Measurements from ENCODE around the gene RPL39. TPM values are rescaled to one million over a fixed set of nuclear protein-coding genes. Genes with fewer than 3 reads are reported as not detected.

Gene RPL39
- total RNA-seq, 4 donors from 2014 or later, result 2,139 to 3,555 (median 3,085) TPM

- 55 to 71% methylated on average over 1 to 3 of the region's 3 CpGs for WGBS, 2 donors
- Histone ChIP-seq H3K36me3 (no peaks in the 10 kb centered on the region), H3K4me1 (peaks cover 0 to 13% (median 0%) of the 10 kb centered on the region in 4 donors), H3K4me3 (no peak overlapping the region), H3K9me3 (no peaks in the 10 kb centered on the region), H3K27ac (no peak overlapping the region), H3K27me3 (peaks cover 0 to 21% of the 10 kb centered on the region in 2 donors)
- TF ChIP-seq, protein P1, sequence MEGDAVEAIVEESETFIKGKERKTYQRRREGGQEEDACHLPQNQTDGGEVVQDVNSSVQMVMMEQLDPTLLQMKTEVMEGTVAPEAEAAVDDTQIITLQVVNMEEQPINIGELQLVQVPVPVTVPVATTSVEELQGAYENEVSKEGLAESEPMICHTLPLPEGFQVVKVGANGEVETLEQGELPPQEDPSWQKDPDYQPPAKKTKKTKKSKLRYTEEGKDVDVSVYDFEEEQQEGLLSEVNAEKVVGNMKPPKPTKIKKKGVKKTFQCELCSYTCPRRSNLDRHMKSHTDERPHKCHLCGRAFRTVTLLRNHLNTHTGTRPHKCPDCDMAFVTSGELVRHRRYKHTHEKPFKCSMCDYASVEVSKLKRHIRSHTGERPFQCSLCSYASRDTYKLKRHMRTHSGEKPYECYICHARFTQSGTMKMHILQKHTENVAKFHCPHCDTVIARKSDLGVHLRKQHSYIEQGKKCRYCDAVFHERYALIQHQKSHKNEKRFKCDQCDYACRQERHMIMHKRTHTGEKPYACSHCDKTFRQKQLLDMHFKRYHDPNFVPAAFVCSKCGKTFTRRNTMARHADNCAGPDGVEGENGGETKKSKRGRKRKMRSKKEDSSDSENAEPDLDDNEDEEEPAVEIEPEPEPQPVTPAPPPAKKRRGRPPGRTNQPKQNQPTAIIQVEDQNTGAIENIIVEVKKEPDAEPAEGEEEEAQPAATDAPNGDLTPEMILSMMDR (IDR thresholded peaks at IDR 0.05), result no peak
- no peak for TF ChIP-seq EP300 (IDR thresholded peaks at IDR 0.05)
- TF ChIP-seq POLR2A (IDR thresholded peaks at IDR 0.05), result no peak
- no peak for DNase-seq (ENCODE audit: low spot score in 2 of 2)
Measured at GRCh38 chrX:119762718-119763117, 28.7 kb downstream of the RPL39 start.

- Histone ChIP-seq H3K36me3 (no peaks in the 10 kb centered on the region), H3K27ac (no peak overlapping the region), H3K9me3 (no peaks in the 10 kb centered on the region), H3K4me3 (no peak overlapping the region), H3K27me3 (peaks cover 0 to 25% of the 10 kb centered on the region in 2 donors), H3K4me1 (peaks cover 0 to 13% (median 0%) of the 10 kb centered on the region in 4 donors)
- WGBS, 2 donors, result 79 to 86% methylated on average over 15 to 18 of the region's 18 CpGs
- DNase-seq (ENCODE audit: low spot score in 2 of 2), result no peak
- TF ChIP-seq EP300 (IDR thresholded peaks at IDR 0.05) (no peak), POLR2A (IDR thresholded peaks at IDR 0.05) (no peak)
- TF ChIP-seq, protein P1 (IDR thresholded peaks at IDR 0.05), result no peak
Measured at GRCh38 chrX:119760026-119760877, 31.2 kb downstream of the RPL39 start.

GRCh38 chrX:119759248-119759766 is 32.1 kb downstream of the RPL39 start:
- 40 to 47% methylated on average over 2 to 44 of the region's 44 CpGs for WGBS, 2 donors
- no peaks in the 10 kb centered on the region for H3K9me3 ChIP-seq
- peak overlapping the region in 1 of 4 donors; percentile 71 for H3K27ac ChIP-seq
- H3K4me3 ChIP-seq, result peak overlapping the region; percentile 16 to 53 (median 44)
- H3K4me1 ChIP-seq, result peaks cover 0 to 13% (median 0%) of the 10 kb centered on the region in 4 donors
- DNase-seq (ENCODE audit: low spot score in 2 of 2), result no peak
- H3K36me3 ChIP-seq, result no peaks in the 10 kb centered on the region
- TF ChIP-seq POLR2A (IDR thresholded peaks at IDR 0.05) (no peak), EP300 (IDR thresholded peaks at IDR 0.05) (no peak)
- TF ChIP-seq, protein P1 (IDR thresholded peaks at IDR 0.05), result no peak
- H3K27me3 ChIP-seq, result peaks cover 0 to 25% of the 10 kb centered on the region in 2 donors

DNA sequence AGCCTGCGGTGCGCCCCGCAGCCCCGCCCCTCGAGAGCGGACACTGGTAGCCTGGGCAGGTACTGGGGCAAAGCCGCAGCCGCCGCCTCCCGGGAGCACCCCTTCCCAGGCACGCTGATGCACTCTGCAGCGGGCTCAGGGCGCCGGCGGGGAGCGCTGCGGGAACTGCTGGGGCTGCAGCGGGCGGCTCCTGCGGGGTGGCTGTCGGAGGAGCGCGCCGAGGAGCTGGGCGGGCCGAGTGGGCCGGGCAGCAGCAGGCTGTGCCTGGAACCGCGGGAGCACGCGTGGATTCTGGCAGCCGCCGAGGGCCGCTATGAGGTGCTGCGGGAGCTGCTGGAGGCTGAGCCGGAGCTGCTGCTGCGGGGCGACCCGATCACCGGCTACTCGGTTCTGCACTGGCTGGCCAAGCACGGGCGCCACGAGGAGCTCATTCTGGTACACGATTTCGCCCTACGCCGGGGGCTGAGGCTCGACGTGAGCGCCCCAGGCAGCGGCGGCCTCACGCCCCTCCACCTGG is 32.6 kb downstream of the RPL39 start:
- H3K27ac ChIP-seq, result peak overlapping the region in 1 of 4 donors; percentile 71
- TF ChIP-seq POLR2A (IDR thresholded peaks at IDR 0.05), result no peak
- peaks cover 0 to 25% of the 10 kb centered on the region in 2 donors for H3K27me3 ChIP-seq
- H3K9me3 ChIP-seq, result no peaks in the 10 kb centered on the region
- peaks cover 0 to 13% (median 0%) of the 10 kb centered on the region in 4 donors for H3K4me1 ChIP-seq
- no peak for DNase-seq (ENCODE audit: low spot score in 2 of 2)
- 38% methylated on average over 30 of the region's 54 CpGs; no CpG with 5 or more reads in 1 of the 2 donors for WGBS, 2 donors
- H3K36me3 ChIP-seq, result no peaks in the 10 kb centered on the region
- peak overlapping the region; percentile 16 to 53 (median 44) for H3K4me3 ChIP-seq

GRCh38 chrX:119757979-119758730 is 33.3 kb downstream of the RPL39 start, which contains the start of gene SOWAHD:
TSS of gene SOWAHD (plus strand) at chrX:119758588. CDS start at chrX:119758668, 80 bp downstream.
- DNase-seq (ENCODE audit: low spot score in 2 of 2), result no peak
- peaks cover 0 to 13% (median 0%) of the 10 kb centered on the region in 4 donors for H3K4me1 ChIP-seq
- WGBS, 2 donors, result 2 to 26% methylated on average over 9 to 58 of the region's 59 CpGs
- H3K9me3 ChIP-seq, result no peaks in the 10 kb centered on the region
- peaks cover 0 to 25% of the 10 kb centered on the region in 2 donors for H3K27me3 ChIP-seq
- H3K27ac ChIP-seq, result peak within 1 kb of the TSS in 2 of 4 donors; percentile 15 to 71
- TF ChIP-seq EP300 (IDR thresholded peaks at IDR 0.05), result no peak
- peak within 1 kb of the TSS; percentile 16 to 53 (median 44) for H3K4me3 ChIP-seq
- no peaks in the 10 kb centered on the region for H3K36me3 ChIP-seq
